ENCODE measurements around the gene DMC1.
"Not testable (repeated sequence)": the region's sequence is repeated elsewhere in the genome, so short reads cannot be mapped to it uniquely, and the experiment has no call there.

The DMC1 gene

GRCh38 chr22:38497869-38498268, 72.1 kb downstream of the DMC1 start:
- DNase-seq (ENCODE audit: low read depth): no peak

- DNase-seq (ENCODE audit: low read depth): no peak
Measured at GRCh38 chr22:38494939-38495338, 75.0 kb downstream of the DMC1 start.

- DNase-seq (ENCODE audit: low read depth): no peak
Measured at GRCh38 chr22:38494498-38494897, 75.5 kb downstream of the DMC1 start.

GRCh38 chr22:38491707-38492348, 78.2 kb downstream of the DMC1 start:
- DNase-seq (ENCODE audit: low read depth): no peak

GRCh38 chr22:38490915-38491314, 79.1 kb downstream of the DMC1 start:
- no peak for DNase-seq (ENCODE audit: low read depth)

- no peak for DNase-seq (ENCODE audit: low read depth)
Measured at GRCh38 chr22:38490475-38490874, 79.5 kb downstream of the DMC1 start.

GRCh38 chr22:38489561-38490145, 80.3 kb downstream of the DMC1 start:
- no peak for DNase-seq (ENCODE audit: low read depth)

- no peak for DNase-seq (ENCODE audit: low read depth)
Measured at GRCh38 chr22:38489142-38489541, 80.8 kb downstream of the DMC1 start.

- no peak for DNase-seq (ENCODE audit: low read depth)
Measured at GRCh38 chr22:38487946-38488345, 82.0 kb downstream of the DMC1 start.

- no peak for DNase-seq (ENCODE audit: low read depth)
Measured at GRCh38 chr22:38485783-38486182, 84.2 kb downstream of the DMC1 start.

GRCh38 chr22:38484244-38484643, 85.7 kb downstream of the DMC1 start:
- DNase-seq (ENCODE audit: low read depth): no peak

GRCh38 chr22:38482662-38483308, 87.2 kb downstream of the DMC1 start:
- no peak for DNase-seq (ENCODE audit: low read depth)

- DNase-seq (ENCODE audit: low read depth): no peak
Measured at GRCh38 chr22:38481871-38482332, 88.1 kb downstream of the DMC1 start.

- DNase-seq (ENCODE audit: low read depth): no peak
Measured at GRCh38 chr22:38481162-38481870, 88.7 kb downstream of the DMC1 start.

- no peak for DNase-seq (ENCODE audit: low read depth)
Measured at GRCh38 chr22:38479096-38479837, 90.7 kb downstream of the DMC1 start.

- no peak for DNase-seq (ENCODE audit: low read depth)
Measured at GRCh38 chr22:38477585-38477984, 92.4 kb downstream of the DMC1 start.

GRCh38 chr22:38474003-38474607, 95.9 kb downstream of the DMC1 start:
- no peak for DNase-seq (ENCODE audit: low read depth)

GRCh38 chr22:38471237-38471636, 98.7 kb downstream of the DMC1 start:
- DNase-seq (ENCODE audit: low read depth): no peak

- DNase-seq (ENCODE audit: low read depth): not testable (repeated sequence)
Measured at GRCh38 chr22:38470179-38470578, 99.8 kb downstream of the DMC1 start.

- DNase-seq (ENCODE audit: low read depth): no peak
Measured at GRCh38 chr22:38469306-38469781, 100.6 kb downstream of the DMC1 start.

Data from activated T-cell treated with anti-CD3 and anti-CD28 coated beads for 48 hours (primary cell).